Glomerular visceral epithelial cell (primary cell): ENCODE results near the gene RBPMS2.
"Not testable (repeated sequence)": the region's sequence is repeated elsewhere in the genome, so short reads cannot be mapped to it uniquely, and the experiment has no call there.

Experiments
- DNase-seq: peaks from one replicate; pipeline ENCODE4 v3.0.0-alpha.2; 2016; ENCODE audit errors: extremely low spot score

Gene RBPMS2

GRCh38 chr15:64775551-64776401 is at the start of gene RBPMS2:
TSS of gene RBPMS2 (minus strand) at chr15:64775589. CDS start at chr15:64775319, 270 bp downstream.
- peak; percentile 24 for DNase-seq

- DNase-seq, result peak; percentile 34
These were observed 49.6 kb upstream of the RBPMS2 start for GRCh38 chr15:64824929-64825430.

DNA sequence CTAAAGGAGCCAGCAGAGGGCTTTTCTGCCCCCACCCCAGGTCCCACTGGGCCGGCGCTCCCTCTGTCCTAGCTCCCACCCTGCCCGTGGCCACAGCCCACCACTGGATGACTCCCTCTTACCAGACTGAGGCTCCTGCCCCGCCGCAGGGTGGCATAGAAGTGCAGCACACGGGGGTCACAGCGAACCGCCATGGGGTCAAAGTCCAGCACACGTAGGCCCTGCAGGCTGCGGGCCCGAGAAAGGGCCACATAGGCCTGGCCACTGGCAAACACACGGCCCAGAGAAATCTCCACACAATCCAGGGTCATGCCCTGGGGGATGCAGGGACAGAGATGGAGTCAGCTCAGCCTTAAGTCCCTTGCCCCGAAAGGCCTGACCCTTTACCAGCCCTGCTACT is 41.1 kb upstream of the RBPMS2 start:
- DNase-seq, result no peak

- not testable (repeated sequence) for DNase-seq
These were observed 39.6 kb upstream of the RBPMS2 start for GRCh38 chr15:64814965-64815364.

DNA sequence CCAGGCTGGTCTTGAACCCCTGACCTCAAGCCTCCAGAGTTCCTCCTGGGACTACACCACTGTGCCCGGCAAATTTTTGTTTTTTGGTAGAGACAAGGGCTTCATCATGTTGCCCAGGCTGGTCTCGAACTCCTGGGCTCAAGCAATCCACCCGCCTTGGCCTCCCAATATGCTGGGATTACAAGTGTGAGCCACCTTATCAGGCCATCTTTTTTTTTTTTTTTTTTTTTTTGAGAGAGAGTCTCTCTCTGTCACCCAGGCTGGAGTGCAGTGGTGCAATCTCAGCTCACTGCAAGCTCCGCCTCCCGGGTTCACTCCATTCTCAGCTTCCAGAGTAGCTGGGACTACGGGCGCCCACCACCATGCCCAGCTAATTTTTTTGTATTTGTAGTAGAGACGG is 38.9 kb upstream of the RBPMS2 start:
- not testable (repeated sequence) for DNase-seq

DNA sequence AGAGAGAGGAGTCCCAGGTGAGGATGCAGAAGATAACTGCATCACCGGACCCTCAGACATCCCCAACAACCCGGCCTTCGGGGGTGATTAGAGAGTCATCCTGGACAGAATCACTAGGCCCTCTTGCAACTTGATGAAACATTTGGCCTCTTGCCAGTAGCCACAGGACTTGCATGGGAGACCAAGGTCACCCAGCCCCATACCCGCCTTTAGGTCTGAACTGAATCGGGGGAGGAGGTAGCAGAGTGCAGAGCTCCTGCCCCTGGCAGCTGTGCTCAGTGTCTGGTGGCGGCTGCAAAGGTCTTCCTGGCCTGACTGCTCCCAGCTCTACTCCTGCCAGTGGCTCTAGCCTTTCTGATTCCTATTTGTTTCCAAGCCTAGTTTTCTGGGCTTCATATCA is 37.7 kb upstream of the RBPMS2 start:
- peak; percentile 79 for DNase-seq

DNA sequence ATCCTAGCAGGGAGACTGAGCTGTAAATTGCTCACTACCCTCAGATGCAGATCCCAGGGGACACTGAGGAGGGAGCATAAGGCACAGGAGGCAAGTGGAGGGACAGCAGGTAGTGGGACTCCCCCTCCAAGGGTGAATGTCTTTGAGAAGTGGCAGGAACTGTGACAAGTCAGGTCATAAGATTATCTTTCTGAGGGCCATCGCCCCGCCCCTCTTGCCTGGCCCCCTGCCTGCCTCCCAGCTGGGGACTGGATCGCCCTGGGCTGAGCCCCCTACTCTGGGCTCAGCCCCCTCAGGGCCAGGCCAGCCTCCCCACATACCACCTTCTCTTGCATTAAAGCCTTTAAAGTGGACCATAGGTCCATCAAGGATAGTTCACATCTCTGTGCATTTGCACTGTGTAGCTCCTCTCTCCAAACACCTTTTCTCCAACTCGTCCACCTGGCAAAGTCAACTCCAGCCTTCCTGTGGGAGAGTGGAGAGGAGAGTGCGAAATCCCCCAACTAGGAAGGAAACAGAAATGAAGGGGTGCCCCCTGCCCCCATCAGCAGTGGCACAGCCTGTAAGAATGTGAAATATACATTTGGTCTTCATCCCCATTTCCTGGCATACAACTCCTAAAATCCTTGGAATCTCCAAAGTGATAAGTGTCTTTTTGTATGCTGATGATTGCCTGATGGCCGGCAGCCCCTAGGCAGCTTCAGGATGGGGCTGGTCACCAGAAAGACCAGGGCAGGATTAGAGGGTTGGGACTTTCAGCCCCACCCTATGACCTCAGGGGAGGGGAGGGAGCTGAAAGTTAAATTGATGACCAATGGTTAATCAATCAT is 35.3 kb upstream of the RBPMS2 start:
- no peak for DNase-seq

DNA sequence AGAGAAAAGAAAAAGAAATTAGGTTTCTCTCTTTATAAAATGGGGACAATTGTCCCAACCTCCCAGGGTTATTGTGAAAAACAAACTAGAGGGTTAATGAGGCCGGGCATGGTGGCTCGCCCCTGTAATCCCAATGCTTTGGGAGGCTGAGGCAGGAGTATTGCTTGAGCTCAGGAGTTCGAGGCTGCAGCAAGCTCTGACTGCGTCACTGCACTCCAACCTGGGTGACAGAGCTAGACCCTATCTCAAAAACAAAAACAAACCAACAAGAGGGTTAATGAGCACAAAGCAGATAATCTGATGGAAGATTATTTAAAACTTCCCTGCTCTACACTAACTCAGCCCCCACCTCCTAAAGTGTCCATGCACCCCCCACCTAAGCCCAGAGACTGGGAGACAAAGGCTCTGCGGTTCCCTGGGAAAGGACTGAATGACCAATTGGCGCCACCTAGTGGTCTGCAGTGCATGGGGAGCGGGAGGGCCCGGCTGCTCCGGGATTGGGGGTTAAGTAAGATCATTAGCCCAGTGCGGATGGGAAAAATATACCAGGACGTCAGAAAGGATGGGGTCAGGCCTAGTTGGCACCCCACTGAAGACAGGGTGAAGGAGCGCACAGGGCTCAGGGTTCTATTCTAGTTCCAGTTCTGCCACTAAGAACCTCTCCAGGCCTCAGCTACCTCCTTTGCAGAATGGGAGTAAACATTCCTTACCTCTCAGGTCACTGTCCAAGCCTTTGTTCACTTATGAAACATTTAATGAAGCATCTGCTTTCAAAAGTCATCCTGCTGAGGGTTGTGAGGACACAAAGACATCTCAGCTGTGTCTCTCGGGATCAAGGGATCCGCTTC is 34.5 kb upstream of the RBPMS2 start:
- DNase-seq, result peak; percentile 73

- no peak for DNase-seq
These were observed 33.5 kb upstream of the RBPMS2 start for GRCh38 chr15:64808785-64809453.

DNA sequence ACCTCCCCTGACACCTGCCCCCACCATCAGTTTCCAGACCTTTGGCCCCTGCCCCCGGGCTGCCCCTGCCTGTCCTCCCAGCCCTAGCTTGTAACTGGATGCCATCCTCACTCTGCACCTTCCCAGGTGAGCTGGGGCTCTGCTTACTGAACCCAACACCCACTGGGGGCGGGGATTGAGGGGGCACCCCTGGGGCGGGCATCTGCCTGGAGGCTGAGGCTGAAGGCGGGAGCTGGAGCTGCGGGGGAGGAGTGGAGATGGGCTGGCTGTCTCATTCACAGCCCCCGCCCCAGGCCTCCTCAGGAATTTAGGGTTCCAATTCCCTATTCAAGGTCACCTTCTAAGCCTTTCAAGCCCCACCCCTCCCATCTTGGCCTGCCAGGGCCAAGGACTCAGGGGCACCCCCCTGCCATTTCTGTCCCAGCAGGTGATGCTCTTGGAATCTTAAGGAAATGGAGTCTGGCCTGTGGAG is 32.4 kb upstream of the RBPMS2 start:
- no peak for DNase-seq

- no peak for DNase-seq
These were observed 31.8 kb upstream of the RBPMS2 start for GRCh38 chr15:64807051-64807749.

- DNase-seq, result no peak
These were observed 31.1 kb upstream of the RBPMS2 start for GRCh38 chr15:64806509-64806908.

- DNase-seq, result no peak
These were observed 29.2 kb upstream of the RBPMS2 start for GRCh38 chr15:64804619-64805018.

GRCh38 chr15:64803526-64803925 is 28.1 kb upstream of the RBPMS2 start:
- no peak for DNase-seq

- no peak for DNase-seq
These were observed 25.1 kb upstream of the RBPMS2 start for GRCh38 chr15:64800476-64800875.

GRCh38 chr15:64798905-64799304 is 23.5 kb upstream of the RBPMS2 start:
- not testable (repeated sequence) for DNase-seq

DNA sequence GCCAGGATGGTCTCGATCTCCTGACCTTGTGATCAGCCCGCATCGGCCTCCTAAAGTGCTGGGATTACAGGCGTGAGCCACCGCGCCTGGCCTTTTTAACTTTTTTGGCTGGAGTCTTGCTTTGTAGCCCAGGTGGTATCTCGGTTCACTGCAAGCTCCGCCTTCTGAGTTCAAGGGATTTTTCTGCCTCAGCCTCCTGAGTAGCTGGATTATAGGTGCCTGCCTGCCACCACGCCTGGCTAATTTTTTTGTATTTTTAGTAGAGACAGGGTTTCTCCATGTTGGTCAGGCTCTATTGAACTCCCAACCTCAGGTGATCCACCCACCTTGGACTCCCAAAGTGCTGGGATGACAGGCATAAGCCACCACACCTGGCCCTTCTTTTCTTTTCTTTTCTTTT is 20.5 kb upstream of the RBPMS2 start:
- DNase-seq, result not testable (repeated sequence)

DNA sequence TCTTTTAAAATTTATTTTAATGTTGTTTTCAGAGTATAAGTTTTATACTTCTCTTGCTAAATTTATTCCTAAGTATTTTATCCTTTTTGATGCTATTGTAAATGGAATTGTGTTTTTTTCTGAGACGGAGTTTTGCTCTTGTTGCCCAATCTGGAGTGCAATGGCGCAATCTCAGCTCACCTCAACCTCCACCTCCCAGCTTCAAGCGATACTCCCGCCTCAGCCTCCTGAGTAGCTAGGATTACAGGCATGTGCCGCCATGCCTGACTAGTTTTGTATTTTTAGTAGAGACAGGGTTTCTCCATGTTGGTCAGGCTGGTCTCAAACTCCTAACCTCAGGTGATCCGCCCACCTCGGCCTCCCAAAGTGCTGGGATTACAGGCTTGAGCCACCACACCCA is 19.9 kb upstream of the RBPMS2 start:
- not testable (repeated sequence) for DNase-seq

GRCh38 chr15:64792282-64792681 is 16.9 kb upstream of the RBPMS2 start:
- DNase-seq, result no peak

- DNase-seq, result no peak
These were observed 16.0 kb upstream of the RBPMS2 start for GRCh38 chr15:64791401-64791800.
